Stomach (tissue), 9 donors: ENCODE data around the gene MED12L. TPM values are rescaled to one million over a fixed set of nuclear protein-coding genes. Genes with fewer than 3 reads are reported as not detected.

Experiments
- DNase-seq, 2 donors: peaks; one replicate each; pipeline versions ENCODE4 v3.0.0 to v3.0.0-alpha.2; 2013 to 2019
- H3K27ac ChIP-seq, 5 donors: fragments of 200-600 bp in 4 of 5; sonication (generic) in 4 of 5; one replicate each; pipeline ENCODE4 v1.5.1; 2013 to 2019; ENCODE audit warnings: mild to moderate bottlenecking in 1 of 5, moderate library complexity in 1 of 5
- H3K27me3 ChIP-seq, 3 donors: fragments of 200-600 bp; sonication (generic); one replicate each; pipeline ENCODE4 v1.5.1; 2017 to 2019; ENCODE audit warnings: mixed run types in 1 of 3
- H3K36me3 ChIP-seq, 4 donors: fragments of 200-600 bp; sonication (generic); 1 replicate in 3 of 4; 2 replicates in 1 of 4; pipeline ENCODE4 v1.5.1; 2016 to 2019
- H3K4me1 ChIP-seq, 4 donors: fragments of 200-600 bp; sonication (generic); one replicate each; pipeline ENCODE4 v1.5.1; 2016 to 2019
- H3K4me3 ChIP-seq, 4 donors: fragments of 200-600 bp; sonication (generic) in 3 of 4; one replicate each; pipeline ENCODE4 v1.5.1; 2016 to 2019; ENCODE audit warnings: mild to moderate bottlenecking in 1 of 4
- H3K9me3 ChIP-seq, 4 donors: fragments of 200-600 bp; sonication (generic); one replicate each; pipeline ENCODE4 v1.5.1; 2016 to 2019
- CTCF ChIP-seq, 7 experiments: fragments of 450-650 bp in 4 of 7; fragments of 200-600 bp in 3 of 7; sonication (generic) in 3 of 7; IDR thresholded peaks; one replicate each; pipeline ENCODE4 v1.5.1; 2016 to 2019; ENCODE audit warnings: antibody characterized with exemption in 7 of 7, control low read depth in 2 of 7, mild to moderate bottlenecking in 1 of 7
- EP300 ChIP-seq: sonication (generic); formaldehyde crosslinking; IDR thresholded peaks from one replicate; pipeline ENCODE4 v1.6.1; 2017; ENCODE audit warnings: antibody characterized with exemption
- POLR2A ChIP-seq, 4 donors: fragments of 450-650 bp; IDR thresholded peaks; one replicate each; pipeline ENCODE4 v1.6.1; 2016; ENCODE audit warnings: antibody characterized with exemption in 4 of 4, control low read depth in 2 of 4, mild to moderate bottlenecking in 1 of 4, moderate library complexity in 1 of 4
- POLR2AphosphoS5 ChIP-seq, 3 donors: sonication (generic); formaldehyde crosslinking; IDR thresholded peaks; one replicate each; pipeline ENCODE4 v1.6.1; 2016; ENCODE audit warnings: antibody characterized with exemption in 3 of 3
- WGBS, 5 donors: extraction: QIAGEN DNeasy Blood & Tissue Kit in 3 of 5; methylation state at CpG; one replicate each; pipeline versions ENCODE4 v1.1.5 to v1.1.7; 2013 to 2018; 5-methylcytosine and 5-hydroxymethylcytosine counted together
- intact Hi-C: fragments of 100-400 bp; cut with DNase I; formaldehyde crosslinking; loops from one replicate; pipeline ENCODE4 v1.15.1; 2023; ENCODE audit warnings: low total_unique reads
- polyA plus RNA-seq, 3 donors: library from polyadenylated mRNA; stranded (reverse); fragments of 200-250 nt; gene quantifications; one replicate each; pipeline ENCODE4 v1.2.3, GENCODE V29; 2013
- total RNA-seq, 5 donors: library from RNA; depleted of rRNA; stranded (reverse); fragments of >200 nt; gene quantifications; one replicate each; pipeline versions ENCODE4 v1.1.0 to v1.2.3, GENCODE V29; 2014 to 2016
- donor health status: healthy with polysubstance abuse.
- donor health status: Bipolar disorder and iron deficiency.
- donor health status: healthy.

MED12L gene
- total and polyA plus RNA-seq, 8 donors, result 0.06 to 2.9 (median 0.36) TPM; not detected in 2

DNA sequence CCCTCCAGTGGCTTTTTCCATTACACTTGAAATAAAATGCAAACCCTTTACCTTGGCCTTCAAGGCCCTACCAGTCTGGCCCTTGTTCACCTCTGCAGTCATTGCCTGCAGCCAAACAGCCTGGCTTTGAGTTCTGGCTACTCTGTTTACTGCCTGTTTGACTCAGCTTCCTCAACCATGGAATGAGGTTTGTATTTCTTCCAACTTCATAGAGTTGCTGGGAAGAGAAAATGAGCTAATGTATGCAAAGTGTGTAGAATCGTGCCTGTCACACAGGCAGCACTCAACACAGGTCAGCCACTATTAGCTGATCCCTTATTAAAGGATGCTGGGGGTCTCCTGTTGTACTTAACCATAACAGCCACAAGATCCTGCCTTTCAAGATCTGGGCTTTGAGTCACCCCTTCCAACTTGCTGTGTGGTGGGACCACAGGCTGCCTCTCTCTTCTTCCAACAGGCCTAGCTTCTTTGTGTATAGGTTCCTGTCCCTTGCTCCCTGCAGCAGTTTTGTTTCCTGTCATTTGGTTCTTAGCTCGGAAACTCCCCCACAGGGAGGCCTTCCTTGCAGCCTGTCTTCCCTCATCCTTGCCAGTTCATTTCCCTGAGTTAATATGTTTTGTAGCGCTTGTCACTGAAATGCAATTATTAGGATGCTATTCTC is 6.4 kb downstream of the MED12L start:
- no peak overlapping the region for H3K4me3 ChIP-seq
- TF ChIP-seq CTCF (IDR thresholded peaks at IDR 0.05) (no peak), EP300 (no peak), POLR2A (IDR thresholded peaks at IDR 0.05) (no peak), POLR2AphosphoS5 (IDR thresholded peaks at IDR 0.05) (no peak)
- peaks cover 2 to 7% (median 6%) of the 10 kb centered on the region in 4 donors for H3K4me1 ChIP-seq
- no peaks in the 10 kb centered on the region for H3K36me3 ChIP-seq
- H3K27me3 ChIP-seq, result peaks cover 0 to 5% (median 5%) of the 10 kb centered on the region in 3 donors
- no peaks in the 10 kb centered on the region for H3K9me3 ChIP-seq
- no peak for DNase-seq
- intact Hi-C loops, result no loop called here
- WGBS, 5 donors, result 72 to 90% (median 85%) methylated on average over 3 of the region's 3 CpGs
- no peak overlapping the region for H3K27ac ChIP-seq

- Histone ChIP-seq H3K9me3 (no peaks in the 10 kb centered on the region), H3K27me3 (peaks cover 0 to 3% (median 0%) of the 10 kb centered on the region in 3 donors), H3K4me1 (no peaks in the 10 kb centered on the region), H3K4me3 (no peak overlapping the region), H3K27ac (no peak overlapping the region), H3K36me3 (no peaks in the 10 kb centered on the region)
- DNase-seq, result no peak
- 81 to 94% (median 90%) methylated on average over 2 of the region's 2 CpGs for WGBS, 5 donors
- intact Hi-C loops, result no loop called here
- no peak for TF ChIP-seq CTCF (IDR thresholded peaks at IDR 0.05)
- no peak for TF ChIP-seq EP300
- TF ChIP-seq POLR2A (IDR thresholded peaks at IDR 0.05), result no peak
- no peak for TF ChIP-seq POLR2AphosphoS5 (IDR thresholded peaks at IDR 0.05)
These were observed 7.7 kb downstream of the MED12L start for GRCh38 chr3:151093148-151093547.

DNA sequence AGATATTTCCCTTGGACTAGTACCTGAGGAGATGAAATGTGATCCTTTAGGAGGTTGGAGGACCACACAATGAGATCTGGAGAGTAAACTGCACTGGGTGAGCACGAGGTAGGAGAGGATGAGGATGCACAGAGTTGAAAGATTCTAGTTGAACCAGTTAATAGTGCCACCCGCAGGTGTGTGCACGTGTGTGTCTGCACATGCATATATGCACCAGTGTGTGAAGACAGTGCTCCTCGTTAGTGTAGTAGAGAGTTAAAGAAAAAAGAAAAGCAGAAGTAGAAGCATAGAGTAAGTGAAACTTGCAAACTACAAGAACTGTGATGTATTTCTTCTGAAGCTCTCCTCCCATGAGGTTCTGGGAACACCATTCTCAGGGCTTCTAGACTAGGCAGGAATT is 8.4 kb downstream of the MED12L start:
- Histone ChIP-seq H3K4me3 (no peak overlapping the region), H3K27me3 (peaks cover 0 to 3% (median 0%) of the 10 kb centered on the region in 3 donors), H3K27ac (no peak overlapping the region), H3K4me1 (no peaks in the 10 kb centered on the region), H3K9me3 (no peaks in the 10 kb centered on the region), H3K36me3 (no peaks in the 10 kb centered on the region)
- no peak for DNase-seq
- WGBS, 5 donors, result 53 to 70% (median 60%) methylated on average over 4 of the region's 4 CpGs
- TF ChIP-seq CTCF (IDR thresholded peaks at IDR 0.05) (no peak), POLR2A (IDR thresholded peaks at IDR 0.05) (no peak), POLR2AphosphoS5 (IDR thresholded peaks at IDR 0.05) (no peak), EP300 (no peak)
- intact Hi-C loops, result no loop called here

DNA sequence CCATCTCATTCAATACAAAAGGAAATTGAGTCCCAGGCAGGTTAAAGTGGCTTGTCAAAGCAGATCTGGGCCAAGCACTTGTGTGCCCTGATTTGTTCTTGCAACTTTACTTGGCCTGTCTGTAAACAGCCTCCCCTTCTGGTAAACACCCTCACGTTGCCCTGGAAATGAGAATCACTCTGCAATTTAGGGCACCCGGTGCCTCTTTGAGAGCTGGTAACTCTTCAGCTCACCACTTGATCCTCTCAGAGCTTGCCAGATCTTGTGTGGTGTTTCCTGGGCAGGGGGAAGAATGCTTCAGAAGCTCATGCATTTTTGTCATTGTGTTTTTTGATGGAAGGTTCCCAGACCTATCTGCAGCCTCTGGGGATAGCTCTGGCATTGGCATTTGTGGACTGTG is 11.3 kb downstream of the MED12L start:
- TF ChIP-seq POLR2A (IDR thresholded peaks at IDR 0.05) (no peak), POLR2AphosphoS5 (IDR thresholded peaks at IDR 0.05) (no peak), EP300 (no peak), CTCF (IDR thresholded peaks at IDR 0.05) (no peak)
- no peak for DNase-seq
- H3K4me1 ChIP-seq, result no peaks in the 10 kb centered on the region
- H3K4me3 ChIP-seq, result no peak overlapping the region
- peaks cover 0 to 3% (median 0%) of the 10 kb centered on the region in 3 donors for H3K27me3 ChIP-seq
- intact Hi-C loops, result no loop called here
- 43 to 56% (median 52%) methylated on average over 2 of the region's 2 CpGs for WGBS, 5 donors
- no peaks in the 10 kb centered on the region for H3K9me3 ChIP-seq
- no peaks in the 10 kb centered on the region for H3K36me3 ChIP-seq
- no peak overlapping the region for H3K27ac ChIP-seq
